ENCODE results near the gene ARF4.

GRCh38 chr3:57570878-57571277, 26.3 kb downstream of the ARF4 start:
- no peak for TF ChIP-seq POLR2A (IDR thresholded peaks at IDR 0.05; ENCODE audit: borderline replicate concordance, extremely low read depth, insufficient read depth, insufficient read length)
- TF ChIP-seq, protein P1, sequence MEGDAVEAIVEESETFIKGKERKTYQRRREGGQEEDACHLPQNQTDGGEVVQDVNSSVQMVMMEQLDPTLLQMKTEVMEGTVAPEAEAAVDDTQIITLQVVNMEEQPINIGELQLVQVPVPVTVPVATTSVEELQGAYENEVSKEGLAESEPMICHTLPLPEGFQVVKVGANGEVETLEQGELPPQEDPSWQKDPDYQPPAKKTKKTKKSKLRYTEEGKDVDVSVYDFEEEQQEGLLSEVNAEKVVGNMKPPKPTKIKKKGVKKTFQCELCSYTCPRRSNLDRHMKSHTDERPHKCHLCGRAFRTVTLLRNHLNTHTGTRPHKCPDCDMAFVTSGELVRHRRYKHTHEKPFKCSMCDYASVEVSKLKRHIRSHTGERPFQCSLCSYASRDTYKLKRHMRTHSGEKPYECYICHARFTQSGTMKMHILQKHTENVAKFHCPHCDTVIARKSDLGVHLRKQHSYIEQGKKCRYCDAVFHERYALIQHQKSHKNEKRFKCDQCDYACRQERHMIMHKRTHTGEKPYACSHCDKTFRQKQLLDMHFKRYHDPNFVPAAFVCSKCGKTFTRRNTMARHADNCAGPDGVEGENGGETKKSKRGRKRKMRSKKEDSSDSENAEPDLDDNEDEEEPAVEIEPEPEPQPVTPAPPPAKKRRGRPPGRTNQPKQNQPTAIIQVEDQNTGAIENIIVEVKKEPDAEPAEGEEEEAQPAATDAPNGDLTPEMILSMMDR (IDR thresholded peaks at IDR 0.05 in 2 of 3, conservative IDR thresholded peaks at IDR 0.05 in 1 of 3; ENCODE audit: borderline replicate concordance in 1 of 3, insufficient read depth in 1 of 3, low read depth in 2 of 3, low read length in 2 of 3) = no peak
- no peak for TF ChIP-seq EZH2 (IDR thresholded peaks at IDR 0.05)
- TF ChIP-seq ZNF274 (IDR thresholded peaks at IDR 0.05; ENCODE audit: low read depth, low read length) = no peak
- TF ChIP-seq POLR2AphosphoS5 (IDR thresholded peaks at IDR 0.05; ENCODE audit: low read depth, low read length) = no peak
- TF ChIP-seq EGR1 (IDR thresholded peaks at IDR 0.05; ENCODE audit: low read depth) = no peak
- no peak for TF ChIP-seq ZBTB33 (IDR thresholded peaks at IDR 0.05; ENCODE audit: extremely low read depth, insufficient replicate concordance, low read length)
- TF ChIP-seq, protein P2, sequence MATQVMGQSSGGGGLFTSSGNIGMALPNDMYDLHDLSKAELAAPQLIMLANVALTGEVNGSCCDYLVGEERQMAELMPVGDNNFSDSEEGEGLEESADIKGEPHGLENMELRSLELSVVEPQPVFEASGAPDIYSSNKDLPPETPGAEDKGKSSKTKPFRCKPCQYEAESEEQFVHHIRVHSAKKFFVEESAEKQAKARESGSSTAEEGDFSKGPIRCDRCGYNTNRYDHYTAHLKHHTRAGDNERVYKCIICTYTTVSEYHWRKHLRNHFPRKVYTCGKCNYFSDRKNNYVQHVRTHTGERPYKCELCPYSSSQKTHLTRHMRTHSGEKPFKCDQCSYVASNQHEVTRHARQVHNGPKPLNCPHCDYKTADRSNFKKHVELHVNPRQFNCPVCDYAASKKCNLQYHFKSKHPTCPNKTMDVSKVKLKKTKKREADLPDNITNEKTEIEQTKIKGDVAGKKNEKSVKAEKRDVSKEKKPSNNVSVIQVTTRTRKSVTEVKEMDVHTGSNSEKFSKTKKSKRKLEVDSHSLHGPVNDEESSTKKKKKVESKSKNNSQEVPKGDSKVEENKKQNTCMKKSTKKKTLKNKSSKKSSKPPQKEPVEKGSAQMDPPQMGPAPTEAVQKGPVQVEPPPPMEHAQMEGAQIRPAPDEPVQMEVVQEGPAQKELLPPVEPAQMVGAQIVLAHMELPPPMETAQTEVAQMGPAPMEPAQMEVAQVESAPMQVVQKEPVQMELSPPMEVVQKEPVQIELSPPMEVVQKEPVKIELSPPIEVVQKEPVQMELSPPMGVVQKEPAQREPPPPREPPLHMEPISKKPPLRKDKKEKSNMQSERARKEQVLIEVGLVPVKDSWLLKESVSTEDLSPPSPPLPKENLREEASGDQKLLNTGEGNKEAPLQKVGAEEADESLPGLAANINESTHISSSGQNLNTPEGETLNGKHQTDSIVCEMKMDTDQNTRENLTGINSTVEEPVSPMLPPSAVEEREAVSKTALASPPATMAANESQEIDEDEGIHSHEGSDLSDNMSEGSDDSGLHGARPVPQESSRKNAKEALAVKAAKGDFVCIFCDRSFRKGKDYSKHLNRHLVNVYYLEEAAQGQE (IDR thresholded peaks at IDR 0.05; ENCODE audit: low read depth) = no peak
- no peak for TF ChIP-seq SIN3A (IDR thresholded peaks at IDR 0.05; ENCODE audit: low read depth)
- no peak for TF ChIP-seq SRF (IDR thresholded peaks at IDR 0.05; ENCODE audit: low read depth)
- TF ChIP-seq RAD21 (IDR thresholded peaks at IDR 0.05; ENCODE audit: low read depth) = no peak
- no peak for TF ChIP-seq TCF7L2 (IDR thresholded peaks at IDR 0.05; ENCODE audit: borderline replicate concordance, extremely low read depth, insufficient read depth, insufficient read length)
- TF ChIP-seq, protein P3, sequence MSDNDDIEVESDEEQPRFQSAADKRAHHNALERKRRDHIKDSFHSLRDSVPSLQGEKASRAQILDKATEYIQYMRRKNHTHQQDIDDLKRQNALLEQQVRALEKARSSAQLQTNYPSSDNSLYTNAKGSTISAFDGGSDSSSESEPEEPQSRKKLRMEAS (IDR thresholded peaks at IDR 0.05) = no peak
- TF ChIP-seq SP1 (IDR thresholded peaks at IDR 0.05; ENCODE audit: low read depth) = no peak
